Measurements from ENCODE around the gene HSPB2.

DNA sequence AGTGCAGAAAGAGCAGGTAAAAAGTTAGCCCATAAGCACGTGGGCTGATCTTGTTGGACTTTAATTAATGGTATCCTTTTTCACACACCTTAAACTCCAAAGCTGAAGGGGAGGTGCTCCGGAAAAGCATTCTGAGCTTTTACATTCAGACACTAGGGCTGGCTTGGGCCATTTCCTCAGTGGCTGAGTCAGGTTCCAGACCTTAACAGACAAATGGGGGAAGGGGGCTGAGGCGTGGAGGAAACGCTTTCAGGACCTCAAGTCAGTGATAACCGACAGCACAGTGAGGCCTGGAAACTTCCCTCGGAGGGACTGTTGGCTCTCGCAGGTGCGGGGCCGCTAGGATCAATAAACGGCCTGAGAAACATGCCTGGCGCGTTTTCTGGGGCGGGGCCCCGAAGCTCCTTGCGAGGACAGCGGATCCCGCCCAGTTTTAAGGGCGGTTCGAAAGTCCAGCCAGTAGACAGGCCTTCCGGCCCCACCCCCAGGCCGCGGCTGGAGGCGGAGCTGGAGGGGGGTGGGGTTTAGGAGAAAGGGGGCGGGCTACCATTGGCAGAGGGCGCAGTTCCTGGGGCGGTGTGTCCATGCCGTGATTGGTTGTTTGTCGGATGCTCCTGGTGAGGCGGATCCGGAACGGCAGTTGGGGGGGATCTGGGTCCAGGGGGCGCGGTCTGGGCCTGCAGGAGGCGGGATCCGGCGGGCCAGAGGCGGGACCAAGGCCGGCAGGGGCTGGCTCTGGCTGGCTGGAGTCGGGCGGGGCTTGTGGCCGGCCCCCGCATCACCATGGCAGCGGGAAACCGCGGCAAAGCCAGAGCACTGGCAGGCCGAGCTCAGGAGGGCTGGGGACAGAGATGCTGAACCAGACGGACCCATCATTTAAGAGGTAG, 14.2 kb downstream of the HSPB2 start:
- TF ChIP-seq ZNF274 (IDR thresholded peaks at IDR 0.05; ENCODE audit: low read depth, low read length), result no peak
- TF ChIP-seq SUZ12 (IDR thresholded peaks at IDR 0.05; ENCODE audit: extremely low read depth, insufficient read depth, insufficient read length), result no peak
